Adipose tissue (tissue), 3 donors: Measurements from ENCODE around the gene PMF1. TPM values are rescaled to one million over a fixed set of nuclear protein-coding genes. Genes with fewer than 3 reads are reported as not detected.
"Not testable (repeated sequence)": the region's sequence is repeated elsewhere in the genome, so short reads cannot be mapped to it uniquely, and the experiment has no call there.

Experiments used
- H3K27ac ChIP-seq: one replicate; pipeline ENCODE4 v1.5.1; 2013; ENCODE audit warnings: low read depth, low read length
- WGBS, 3 donors: extraction: QIAGEN DNeasy Blood & Tissue Kit; methylation state at CpG; one replicate each; pipeline ENCODE4 v1.1.7; 2013; 5-methylcytosine and 5-hydroxymethylcytosine counted together
- polyA plus RNA-seq, 3 donors: library from polyadenylated mRNA; stranded (reverse); fragments of 200-250 nt; gene quantifications; one replicate each; pipeline ENCODE4 v1.2.3, GENCODE V29; 2013
- donor health status: healthy with polysubstance abuse.
- donor health status: Bipolar disorder and iron deficiency.
- donor health status: healthy.

The PMF1 gene
- polyA plus RNA-seq, 3 donors: 32.3 to 59.8 (median 55.4) TPM

- H3K27ac ChIP-seq: peak within 1 kb of the TSS; percentile 56
- 2 to 3% (median 3%) methylated on average over 59 of the region's 59 CpGs for WGBS, 3 donors
Observed at GRCh38 chr1:156193488-156194299, 19.1 kb upstream of the PMF1 start, which contains the start of gene SLC25A44. TSS of gene SLC25A44 (plus strand) at chr1:156194104. CDS start at chr1:156199848, 5,744 bp downstream.

GRCh38 chr1:156194300-156194652 is 18.5 kb upstream of the PMF1 start:
- WGBS, 3 donors: 11 to 14% (median 14%) methylated on average over 14 of the region's 14 CpGs
- H3K27ac ChIP-seq: peak overlapping the region; percentile 4

DNA sequence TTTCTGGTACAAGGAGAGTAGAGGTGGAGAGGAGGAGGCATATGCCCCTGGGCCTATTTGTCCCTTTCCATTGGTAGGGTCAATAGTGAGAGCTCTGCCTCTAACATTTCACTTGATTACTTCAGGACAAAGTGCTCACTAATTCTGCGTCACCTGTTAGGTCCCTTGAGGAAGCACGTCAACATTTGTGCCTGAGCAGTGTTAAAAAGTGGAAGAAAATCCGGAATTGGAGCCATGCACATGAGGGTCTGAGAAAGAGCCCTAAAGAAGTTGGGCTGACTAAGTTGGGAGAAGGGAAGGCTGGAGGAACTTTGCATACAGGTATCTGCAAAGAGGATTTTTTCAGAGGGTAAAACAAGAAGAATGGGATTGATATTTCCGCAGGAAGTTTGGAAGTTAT is 17.0 kb upstream of the PMF1 start:
- WGBS, 3 donors: 59 to 79% (median 70%) methylated on average over 4 of the region's 4 CpGs
- H3K27ac ChIP-seq: no peak overlapping the region

- H3K27ac ChIP-seq: no peak overlapping the region
- WGBS, 3 donors: 54 to 79% (median 63%) methylated on average over 2 of the region's 2 CpGs
Observed at GRCh38 chr1:156196445-156196844, 16.4 kb upstream of the PMF1 start.

DNA sequence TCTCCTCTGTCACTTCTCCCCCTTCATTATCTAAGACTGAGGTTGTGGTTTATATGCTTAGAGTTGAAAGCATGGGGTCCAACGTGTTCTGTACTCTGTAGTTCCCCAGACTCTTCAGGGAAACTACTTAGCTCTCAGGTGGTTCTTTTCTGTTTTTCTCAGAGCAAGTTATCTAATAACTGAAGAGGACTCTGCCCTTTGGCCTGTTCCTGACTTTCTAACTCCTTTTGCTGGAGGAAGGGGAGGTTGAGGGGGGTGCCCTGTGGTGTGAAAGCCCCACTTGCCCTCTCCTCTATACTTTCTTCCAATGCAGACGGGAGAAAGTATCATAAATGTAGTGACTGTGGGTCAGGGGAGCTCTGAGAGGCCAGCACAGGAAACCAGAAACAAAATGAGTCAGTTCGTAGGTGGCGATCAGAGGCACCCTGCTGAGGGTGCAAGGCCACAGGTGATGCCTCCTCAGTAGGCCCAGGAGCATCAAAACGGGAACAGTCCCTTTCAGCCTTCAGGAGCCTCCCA is 13.9 kb upstream of the PMF1 start:
- 62 to 84% (median 76%) methylated on average over 5 of the region's 5 CpGs for WGBS, 3 donors
- no peak overlapping the region for H3K27ac ChIP-seq

GRCh38 chr1:156200044-156200443 is 12.8 kb upstream of the PMF1 start:
- WGBS, 3 donors: 91 to 95% (median 94%) methylated on average over 8 of the region's 8 CpGs
- H3K27ac ChIP-seq: no peak overlapping the region

DNA sequence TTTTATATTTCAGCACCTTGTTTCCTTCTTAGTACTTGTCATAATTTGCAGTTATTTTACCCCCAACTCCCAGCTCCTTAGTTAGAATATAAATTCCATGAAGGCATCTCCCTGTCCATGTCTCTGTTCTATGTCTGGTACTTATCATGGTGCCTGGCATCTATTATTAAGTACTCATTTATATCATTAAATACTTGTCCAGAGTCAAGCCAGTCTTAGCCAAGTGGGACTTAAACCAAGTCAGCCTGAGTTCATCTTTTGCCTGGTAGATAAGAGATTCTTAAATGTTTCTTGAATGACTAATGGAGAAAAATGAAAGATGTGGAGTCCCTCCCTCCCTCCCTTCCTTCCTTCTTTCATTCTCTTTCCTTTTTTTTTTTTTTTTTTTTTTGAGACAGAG is 9.5 kb upstream of the PMF1 start:
- H3K27ac ChIP-seq: no peak overlapping the region

DNA sequence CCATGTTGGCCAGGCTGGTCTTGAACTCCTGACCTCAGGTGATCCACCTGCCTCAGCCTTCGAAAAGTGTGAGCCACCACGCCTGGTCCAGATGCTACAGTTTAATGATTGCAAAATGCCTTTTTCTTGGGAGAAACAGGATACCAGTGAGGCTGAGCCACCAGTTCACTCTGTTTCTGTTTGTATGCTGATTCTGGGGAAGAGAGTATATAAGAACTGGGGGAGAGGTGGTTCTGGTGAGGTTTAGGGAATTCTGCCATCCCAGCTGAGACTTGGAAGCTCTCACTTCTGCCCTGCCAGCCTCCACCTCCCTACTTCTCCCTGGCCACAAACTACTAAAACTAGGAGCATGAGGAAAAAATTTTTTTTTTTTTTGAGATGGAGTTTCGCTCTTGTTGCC is 8.1 kb upstream of the PMF1 start:
- H3K27ac ChIP-seq: no peak overlapping the region
- WGBS, 3 donors: 75 to 86% (median 80%) methylated on average over 3 of the region's 3 CpGs

DNA sequence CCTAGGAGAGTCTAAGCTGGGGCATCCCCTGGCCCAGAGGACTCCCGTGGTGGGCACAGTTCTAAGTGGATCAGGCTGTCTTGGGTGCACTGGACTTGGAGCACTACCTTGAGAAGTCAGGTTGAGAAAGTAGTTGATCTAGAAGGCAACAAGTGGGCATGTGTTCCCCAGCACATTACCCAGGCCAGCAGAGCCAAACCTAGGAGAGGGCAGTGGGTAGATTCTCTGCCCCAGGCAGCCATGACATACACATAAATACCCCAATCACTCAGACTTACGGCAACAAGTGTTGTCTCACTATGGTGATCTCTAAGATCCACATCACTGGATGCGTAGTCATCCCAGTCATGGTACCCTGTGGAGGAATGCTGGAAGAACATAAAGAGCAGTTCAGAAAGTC is 1.6 kb upstream of the PMF1 start:
- WGBS, 3 donors: 95 to 100% (median 98%) methylated on average over 3 of the region's 3 CpGs
- no peak overlapping the region for H3K27ac ChIP-seq

- H3K27ac ChIP-seq: no peak overlapping the region
- 80 to 83% (median 81%) methylated on average over 9 of the region's 9 CpGs for WGBS, 3 donors
Observed at GRCh38 chr1:156212130-156212529, 677 bp upstream of the PMF1 start.

DNA sequence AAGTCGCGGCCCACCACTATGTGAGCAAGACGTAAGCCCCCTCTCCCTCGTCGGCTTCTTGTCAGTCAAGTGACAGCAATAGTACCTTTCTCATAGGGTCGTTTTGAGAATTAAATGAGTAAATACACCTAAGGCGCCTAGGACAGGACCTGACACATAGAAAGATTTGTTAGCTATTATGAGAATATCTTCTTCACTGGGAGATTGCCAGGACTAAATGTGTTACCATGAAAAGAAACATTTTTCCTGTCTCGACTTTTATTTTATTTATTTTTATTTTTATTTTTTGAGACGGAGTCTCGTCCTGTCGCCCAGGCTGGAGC is 798 bp downstream of the PMF1 start:
- peak overlapping the region; percentile 38 for H3K27ac ChIP-seq
- 15 to 24% (median 24%) methylated on average over 11 of the region's 11 CpGs for WGBS, 3 donors

DNA sequence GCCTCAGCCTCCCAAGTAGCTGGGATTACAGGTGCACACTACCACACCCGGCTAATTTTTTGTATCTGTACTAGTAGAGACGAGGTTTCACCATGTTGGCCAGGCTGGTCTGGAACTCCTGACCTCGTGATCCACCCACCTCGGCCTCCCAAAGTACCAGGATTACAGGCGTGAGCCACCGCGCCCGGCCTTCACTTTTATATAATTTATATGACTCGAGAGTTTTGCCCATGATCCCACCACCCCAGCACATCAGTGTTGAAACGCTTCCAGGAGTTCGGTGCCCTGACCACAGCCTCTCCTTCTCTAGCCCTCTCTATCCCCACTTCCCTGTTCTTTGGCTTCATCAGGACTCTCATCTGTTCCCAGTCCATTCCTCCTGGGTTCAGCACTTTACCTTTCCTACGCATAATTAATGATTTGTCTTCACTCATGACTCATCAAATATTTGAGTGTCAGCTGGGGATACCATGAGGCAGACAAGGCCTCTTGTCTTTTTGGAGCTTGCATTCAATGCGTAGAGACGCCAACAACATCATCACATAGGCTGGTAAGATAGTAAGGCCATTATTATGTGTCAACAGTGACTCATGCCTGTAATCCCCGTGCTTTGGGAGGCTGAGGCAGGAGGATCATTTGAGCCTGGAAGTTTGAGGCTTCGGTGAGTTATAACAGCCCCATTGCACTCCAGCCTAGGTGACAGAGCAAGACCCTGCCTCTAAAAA is 1.4 kb downstream of the PMF1 start:
- no peak overlapping the region for H3K27ac ChIP-seq
- WGBS, 3 donors: 77 to 85% (median 82%) methylated on average over 16 of the region's 16 CpGs

- H3K27ac ChIP-seq: not testable (repeated sequence)
- WGBS, 3 donors: 94 to 98% (median 97%) methylated on average over 49 to 55 of the region's 55 CpGs
Observed at GRCh38 chr1:156216361-156217086, 3.7 kb downstream of the PMF1 start.

DNA sequence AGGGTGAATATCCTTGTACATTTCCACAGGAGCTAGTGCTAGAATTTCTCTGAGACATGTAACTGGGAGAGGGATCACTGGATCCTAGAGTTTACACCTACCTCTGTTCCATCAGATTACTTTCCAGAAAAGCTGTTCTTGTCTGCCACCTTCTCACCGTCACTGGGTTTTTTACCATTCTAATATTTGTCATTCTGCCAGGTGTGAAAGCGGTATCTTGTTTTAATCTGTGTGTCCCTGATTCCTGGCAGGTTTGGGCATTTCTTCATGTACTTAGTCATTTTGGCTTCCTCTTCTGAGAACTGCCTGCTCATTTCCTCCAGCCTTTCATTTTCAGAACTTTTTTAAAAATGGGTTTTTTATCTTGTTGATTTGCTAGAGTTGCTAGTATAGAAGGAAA is 5.1 kb downstream of the PMF1 start:
- WGBS, 3 donors: 9 to 25% (median 22%) methylated on average over 2 of the region's 2 CpGs

DNA sequence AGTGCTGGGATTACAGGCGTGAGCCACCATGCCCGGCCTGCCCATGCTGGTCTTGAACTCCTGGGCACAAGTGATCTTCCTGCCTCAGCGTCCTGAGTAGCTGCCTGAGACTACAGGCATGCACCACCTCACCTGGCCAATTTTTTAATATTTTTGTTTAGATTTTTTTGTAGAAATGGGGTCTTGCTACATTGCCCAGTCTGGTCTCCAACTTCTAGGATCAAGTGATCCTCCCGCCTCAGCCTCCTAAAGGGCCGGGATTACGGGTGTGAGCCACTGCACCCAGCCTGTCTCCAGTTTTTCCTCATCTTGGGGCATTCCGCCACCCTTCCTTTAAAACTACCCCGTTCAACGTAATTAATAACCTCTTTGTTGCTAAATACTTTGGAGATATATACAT is 7.4 kb downstream of the PMF1 start:
- no peak overlapping the region for H3K27ac ChIP-seq
- WGBS, 3 donors: 95 to 97% (median 97%) methylated on average over 9 of the region's 9 CpGs

More for the DNA sequence above, 5.1 kb downstream of the PMF1 start:
- H3K27ac ChIP-seq: peak overlapping the region; percentile 51

DNA sequence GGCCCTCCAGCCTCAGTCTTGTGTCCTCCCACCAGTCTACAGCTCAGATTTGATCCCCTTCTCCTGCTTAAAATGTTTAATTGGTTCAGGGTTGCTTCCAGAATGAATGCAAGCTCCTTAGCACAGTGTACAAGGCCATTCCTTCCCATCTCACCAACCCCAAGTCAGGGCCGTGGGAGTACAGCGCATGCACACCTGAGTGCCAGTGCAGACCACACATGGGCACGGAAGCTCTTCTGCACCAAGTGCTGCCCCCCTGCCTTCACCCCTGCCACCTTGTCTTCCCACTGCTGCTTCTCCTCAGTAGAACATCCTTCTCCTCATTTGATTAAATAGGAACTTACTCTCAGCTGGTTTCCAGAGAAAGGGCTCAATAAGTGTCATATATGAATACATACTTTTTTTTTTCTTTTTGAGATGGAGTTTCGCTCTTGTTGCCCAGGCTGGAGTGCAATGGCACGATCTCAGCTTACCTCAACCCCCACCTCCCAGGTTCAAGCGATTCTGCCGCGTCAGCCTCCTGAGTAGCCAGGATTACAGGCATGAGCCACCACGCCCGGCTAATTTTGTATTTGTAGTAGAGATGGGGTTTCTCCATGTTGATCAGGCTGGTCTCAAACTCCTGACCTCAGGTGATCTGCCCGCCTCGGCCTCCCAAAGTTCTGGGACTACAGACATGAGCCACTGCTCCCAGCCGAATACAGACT is 9.3 kb downstream of the PMF1 start:
- no peak overlapping the region for H3K27ac ChIP-seq
- WGBS, 3 donors: 94% methylated on average over 13 of the region's 13 CpGs

- H3K27ac ChIP-seq: no peak overlapping the region
- 8 to 13% (median 13%) methylated on average over 2 of the region's 2 CpGs for WGBS, 3 donors
Observed at GRCh38 chr1:156225677-156226014, 12.8 kb downstream of the PMF1 start.

- 70 to 75% (median 75%) methylated on average over 2 of the region's 2 CpGs for WGBS, 3 donors
Observed at GRCh38 chr1:156226116-156226538, 13.3 kb downstream of the PMF1 start.

GRCh38 chr1:156226782-156227181 is 14.0 kb downstream of the PMF1 start:
- WGBS, 3 donors: 84 to 97% (median 94%) methylated on average over 4 of the region's 4 CpGs
- no peak overlapping the region for H3K27ac ChIP-seq

More at GRCh38 chr1:156226116-156226538, 13.3 kb downstream of the PMF1 start:
- no peak overlapping the region for H3K27ac ChIP-seq
